GDM1 (cell line): ENCODE data around the gene GPR78.

Experiments
- DNase-seq: peaks from one replicate; lab custom pipeline; 2025; lab: John Stamatoyannopoulos, UW

Gene GPR78, protein sequence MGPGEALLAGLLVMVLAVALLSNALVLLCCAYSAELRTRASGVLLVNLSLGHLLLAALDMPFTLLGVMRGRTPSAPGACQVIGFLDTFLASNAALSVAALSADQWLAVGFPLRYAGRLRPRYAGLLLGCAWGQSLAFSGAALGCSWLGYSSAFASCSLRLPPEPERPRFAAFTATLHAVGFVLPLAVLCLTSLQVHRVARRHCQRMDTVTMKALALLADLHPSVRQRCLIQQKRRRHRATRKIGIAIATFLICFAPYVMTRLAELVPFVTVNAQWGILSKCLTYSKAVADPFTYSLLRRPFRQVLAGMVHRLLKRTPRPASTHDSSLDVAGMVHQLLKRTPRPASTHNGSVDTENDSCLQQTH

DNA sequence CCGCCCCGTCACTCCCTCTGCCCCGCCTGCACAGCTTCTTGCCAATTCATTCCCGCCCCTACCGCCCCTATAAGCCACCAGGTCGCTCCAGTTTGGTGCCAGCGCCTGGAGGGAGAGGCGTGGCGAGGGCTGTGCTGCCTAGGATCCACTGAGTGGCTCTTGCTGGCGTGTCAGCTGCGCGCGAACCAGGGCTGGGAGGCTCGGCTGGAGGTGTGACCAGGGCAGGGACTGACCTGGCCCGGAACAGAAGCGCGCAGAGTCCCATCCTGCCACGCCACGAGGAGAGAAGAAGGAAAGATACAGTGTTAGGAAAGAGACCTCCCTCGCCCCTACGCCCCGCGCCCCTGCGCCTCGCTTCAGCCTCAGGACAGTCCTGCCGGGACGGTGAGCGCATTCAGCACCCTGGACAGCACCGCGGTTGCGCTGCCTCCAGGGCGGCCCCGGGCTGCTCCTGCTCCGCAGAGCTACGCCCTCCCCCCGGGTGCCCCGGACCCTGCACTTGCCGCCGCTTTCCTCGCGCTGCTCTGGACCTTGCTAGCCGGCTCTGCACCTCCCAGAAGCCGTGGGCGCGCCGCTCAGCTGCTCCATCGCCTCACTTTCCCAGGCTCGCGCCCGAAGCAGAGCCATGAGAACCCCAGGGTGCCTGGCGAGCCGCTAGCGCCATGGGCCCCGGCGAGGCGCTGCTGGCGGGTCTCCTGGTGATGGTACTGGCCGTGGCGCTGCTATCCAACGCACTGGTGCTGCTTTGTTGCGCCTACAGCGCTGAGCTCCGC is at the start of gene GPR78:
Gene GPR78 (plus strand): TSS at position 72 of the 773 bp plus-strand sequence. CDS start 591 bp downstream, at position 663.
- no peak for DNase-seq

DNA sequence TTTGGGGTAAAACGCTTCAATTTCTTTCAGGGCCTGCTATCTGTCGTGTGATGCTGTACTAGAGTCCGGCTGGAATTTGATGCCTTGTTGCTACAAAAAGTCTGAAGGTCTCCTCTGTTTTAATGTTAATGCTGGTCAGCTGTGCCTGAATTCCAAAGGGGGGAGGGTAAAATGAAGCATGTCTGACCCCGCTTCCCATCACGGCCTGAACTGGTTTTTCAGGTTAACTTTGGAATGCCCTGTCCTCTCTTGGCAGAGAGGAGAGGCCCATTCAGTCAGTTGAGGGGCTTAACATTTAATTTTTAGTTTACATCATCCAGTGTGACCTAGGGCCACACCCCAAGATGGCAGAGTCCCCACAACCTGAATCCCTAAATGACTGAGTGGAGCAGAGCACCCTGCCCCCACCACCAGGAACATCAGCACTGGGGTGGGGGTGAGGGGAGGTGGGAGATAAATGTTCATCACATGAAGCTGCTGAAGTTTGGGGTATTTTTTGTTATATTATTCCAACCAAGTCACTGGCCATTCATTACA is 47.9 kb upstream of the GPR78 start:
- no peak for DNase-seq

GRCh38 chr4:8533274-8533865 is 46.8 kb upstream of the GPR78 start:
- DNase-seq = no peak

DNA sequence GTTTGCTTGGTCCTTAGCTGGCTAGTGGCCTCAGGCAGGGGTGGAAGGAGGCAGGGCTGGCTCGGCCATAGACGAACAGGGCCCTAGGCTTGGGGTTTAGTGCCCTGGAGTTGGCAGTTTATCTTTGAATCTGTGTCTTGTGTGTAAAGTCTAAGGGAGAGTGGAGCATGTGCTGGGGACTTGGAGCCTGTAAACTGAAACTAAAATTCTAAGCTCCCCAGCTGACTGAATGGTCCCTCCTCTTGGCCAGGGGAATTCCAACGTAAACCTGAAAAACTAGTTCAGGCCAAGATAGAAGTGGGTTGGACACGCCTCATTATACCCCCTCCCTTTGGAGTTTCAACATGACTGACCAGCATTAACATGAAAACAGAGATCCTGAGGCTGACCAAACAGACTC is 46.1 kb upstream of the GPR78 start:
- DNase-seq = no peak

- no peak for DNase-seq
Observed at GRCh38 chr4:8534611-8535010, 45.6 kb upstream of the GPR78 start.

GRCh38 chr4:8536467-8536866 is 43.7 kb upstream of the GPR78 start:
- no peak for DNase-seq

- DNase-seq = no peak
Observed at GRCh38 chr4:8537041-8537461, 43.1 kb upstream of the GPR78 start.

DNA sequence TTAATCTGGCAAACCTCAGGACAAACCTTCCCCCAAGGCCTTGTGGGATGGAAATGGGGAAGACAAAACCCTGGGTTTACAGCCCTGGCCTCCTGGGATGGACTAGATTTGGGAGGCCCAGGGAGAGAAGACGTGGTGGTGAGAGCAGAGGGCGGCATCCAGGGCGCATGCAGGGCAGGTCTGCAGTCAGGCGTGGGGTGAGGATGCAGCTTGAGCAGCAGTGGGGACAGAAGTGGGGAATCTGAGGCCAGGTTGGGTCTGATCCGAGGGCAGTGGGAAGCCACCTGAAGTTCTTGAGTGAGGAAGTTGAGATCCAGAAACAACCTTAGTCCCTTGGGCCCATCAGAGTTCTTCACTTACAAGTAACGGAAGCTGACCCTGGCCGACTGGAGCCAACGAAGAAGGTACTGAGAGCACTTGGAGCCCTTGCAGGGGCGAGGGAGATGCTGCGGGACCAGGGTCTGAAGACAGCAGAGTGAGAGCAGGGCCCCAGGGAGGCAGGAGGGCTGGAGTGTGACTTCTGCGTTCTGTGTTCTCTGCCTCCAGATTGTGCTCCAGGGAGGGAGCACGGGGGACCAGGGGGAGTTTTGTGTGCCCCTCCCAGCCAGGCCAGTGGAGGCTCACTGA is 42.0 kb upstream of the GPR78 start:
- no peak for DNase-seq

GRCh38 chr4:8538703-8539567 is 41.3 kb upstream of the GPR78 start:
- DNase-seq = no peak

- DNase-seq = no peak
Observed at GRCh38 chr4:8539661-8540060, 40.5 kb upstream of the GPR78 start.

- no peak for DNase-seq
Observed at GRCh38 chr4:8540072-8540471, 40.1 kb upstream of the GPR78 start.

DNA sequence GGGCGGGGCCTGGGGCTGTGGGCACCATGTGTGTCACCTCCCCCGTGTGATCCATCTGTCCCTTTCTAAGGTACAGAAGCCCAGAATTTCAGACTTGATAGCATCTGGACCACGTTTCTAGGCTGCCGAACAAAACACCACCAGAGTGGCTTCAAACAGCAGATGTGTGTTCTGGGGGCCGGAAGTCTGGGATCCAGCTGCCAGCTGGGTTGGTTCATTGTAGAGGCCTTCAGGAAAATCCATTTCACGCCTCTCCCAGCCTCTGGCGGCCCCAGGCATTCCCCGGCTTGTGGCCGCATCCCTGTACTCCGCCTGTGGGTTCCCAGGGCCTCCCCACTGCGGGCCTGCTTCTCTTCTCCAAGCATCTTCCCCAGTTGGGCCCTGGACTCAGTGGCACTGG is 39.6 kb upstream of the GPR78 start:
- DNase-seq = no peak

DNA sequence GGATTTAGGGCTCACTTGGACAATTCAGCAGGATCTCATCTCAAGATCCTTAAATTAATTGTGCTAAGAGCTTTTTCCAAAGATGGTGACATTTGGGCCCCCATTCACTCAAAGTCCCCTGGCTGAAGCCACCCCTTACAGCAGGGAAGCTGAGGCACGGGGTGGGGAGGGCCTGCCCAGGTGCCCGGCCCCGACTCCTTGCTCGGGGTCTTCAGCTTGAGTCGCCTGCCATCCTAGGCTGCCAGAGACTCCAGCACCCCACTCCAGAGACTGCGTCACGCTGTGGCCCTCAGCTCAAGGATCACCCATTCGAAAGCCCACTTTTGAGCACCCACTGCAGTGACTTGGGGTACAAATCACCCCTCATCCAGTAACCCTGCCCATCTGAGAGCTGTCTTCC is 39.2 kb upstream of the GPR78 start:
- DNase-seq = no peak

DNA sequence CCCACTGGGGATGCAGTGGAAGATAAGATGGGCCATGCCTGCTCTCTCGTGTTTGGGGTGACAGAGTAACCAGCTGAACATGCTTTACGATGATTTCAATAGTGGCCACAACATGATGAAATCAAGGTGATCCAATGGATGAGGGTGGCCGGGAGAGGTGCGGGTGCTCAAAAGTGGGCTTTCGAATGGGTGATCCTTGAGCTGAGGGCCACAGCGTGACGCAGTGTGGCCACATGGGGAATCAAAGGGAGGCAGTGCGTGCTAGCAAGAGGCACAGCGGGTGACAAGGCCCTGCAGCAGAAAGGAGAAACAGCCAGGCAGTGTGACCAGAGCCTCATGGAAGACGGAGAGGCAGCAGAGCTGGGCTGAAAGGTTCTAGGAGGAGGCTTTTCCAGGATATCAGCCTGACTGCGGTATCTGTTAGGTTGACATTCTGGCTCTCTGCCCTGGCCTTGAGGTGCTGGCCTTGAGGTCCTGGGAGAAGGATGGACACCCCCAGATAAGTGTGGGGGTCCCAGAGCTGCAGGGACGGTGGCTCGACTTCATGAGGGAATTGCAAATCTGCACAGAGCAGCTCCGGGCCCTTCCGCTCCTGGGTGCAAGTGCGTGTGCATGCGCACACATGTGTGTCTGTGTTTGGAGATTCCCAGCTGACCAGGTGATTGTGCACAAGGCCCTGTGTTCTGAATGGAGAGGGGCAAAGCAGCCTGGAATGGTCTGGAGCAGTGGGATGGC is 38.0 kb upstream of the GPR78 start:
- no peak for DNase-seq

- no peak for DNase-seq
Observed at GRCh38 chr4:8542776-8543525, 37.2 kb upstream of the GPR78 start.

DNA sequence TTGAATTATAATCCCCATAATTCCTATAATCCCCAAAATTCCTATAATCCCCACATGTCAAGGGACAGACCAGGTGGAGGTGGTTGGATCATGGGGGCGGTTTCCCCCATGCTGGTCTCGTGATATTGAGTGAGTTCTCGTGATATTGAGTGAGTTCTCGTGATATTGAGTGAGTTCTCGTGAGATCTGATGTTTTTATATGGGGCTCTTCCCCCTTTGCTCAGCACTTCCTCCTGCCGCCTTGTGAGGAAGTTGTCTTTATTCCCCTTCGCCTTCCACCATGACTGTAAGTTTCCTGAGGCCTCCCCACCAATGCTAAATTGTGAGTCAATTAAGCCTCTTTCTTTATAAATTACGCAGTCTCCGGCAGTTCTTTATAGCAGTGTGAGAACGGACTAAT is 36.6 kb upstream of the GPR78 start:
- no peak for DNase-seq

DNA sequence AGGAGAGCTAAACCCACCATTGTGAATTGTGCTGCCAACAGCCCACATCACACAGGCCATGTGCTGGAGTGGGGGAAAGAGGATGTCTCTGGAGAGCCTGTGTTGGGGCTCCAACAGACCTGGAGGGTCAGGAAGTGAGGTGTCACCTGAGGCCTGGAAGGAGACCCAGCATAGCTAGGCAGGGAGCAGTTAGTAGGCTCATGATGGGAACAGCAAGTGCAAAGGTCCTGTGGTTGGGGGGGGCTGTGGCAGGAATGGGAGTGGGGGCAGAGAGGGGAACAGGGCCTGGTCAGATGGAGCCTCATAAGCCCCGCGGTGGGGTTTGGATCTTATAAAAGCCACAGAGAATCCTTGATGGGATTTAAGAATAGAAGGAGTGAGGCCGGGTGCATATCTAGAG is 35.9 kb upstream of the GPR78 start:
- no peak for DNase-seq

DNA sequence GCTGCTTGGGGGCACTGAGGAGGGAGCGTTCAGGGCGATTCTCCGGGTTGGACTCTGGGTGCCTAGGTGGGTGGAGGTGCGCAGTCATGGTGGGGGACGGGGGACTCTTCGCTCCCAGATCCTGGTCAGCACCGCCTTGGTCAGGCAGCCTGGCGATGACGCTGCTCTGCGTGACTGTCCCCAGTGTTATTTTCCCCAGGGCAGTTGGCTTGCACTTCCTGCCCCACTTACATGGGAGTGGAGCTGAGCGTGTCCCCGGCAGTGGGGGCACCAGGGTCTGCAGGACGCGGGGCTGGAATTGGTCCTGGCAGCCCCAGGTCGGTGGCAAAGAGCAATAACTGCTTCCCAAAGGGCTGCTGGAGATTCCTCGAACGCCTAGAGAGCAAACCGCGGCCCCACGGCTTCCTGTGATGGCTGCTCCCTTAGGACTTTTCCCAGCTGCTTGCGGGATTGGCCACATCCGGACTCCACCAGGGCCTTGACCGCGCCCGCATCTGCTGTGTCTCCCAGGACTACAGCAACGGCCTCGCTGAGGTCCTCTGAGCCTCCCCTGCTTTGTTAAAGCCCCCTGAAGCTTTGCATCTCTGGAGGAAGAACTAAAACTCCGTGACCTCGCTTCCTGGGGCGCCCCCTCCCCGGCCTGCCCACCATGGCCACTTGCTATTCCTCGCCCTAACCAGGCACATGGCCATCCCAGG is 35.3 kb upstream of the GPR78 start:
- no peak for DNase-seq

DNA sequence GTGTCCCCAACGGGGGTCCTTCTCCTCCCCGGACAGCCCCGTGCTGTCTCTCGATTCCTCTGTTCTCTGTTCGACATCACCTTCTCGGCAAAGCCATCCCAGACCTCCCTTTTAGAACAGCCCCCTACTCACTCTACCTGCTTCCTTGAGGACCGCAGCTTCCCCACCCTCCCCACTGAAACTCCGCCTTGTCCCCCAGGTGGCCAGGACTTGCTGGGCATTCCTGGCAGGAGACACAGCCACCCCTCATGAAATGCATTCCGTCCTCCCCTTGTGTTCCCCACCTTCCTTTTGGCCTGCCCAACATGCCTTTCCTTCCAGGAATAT is 34.8 kb upstream of the GPR78 start:
- no peak for DNase-seq

DNA sequence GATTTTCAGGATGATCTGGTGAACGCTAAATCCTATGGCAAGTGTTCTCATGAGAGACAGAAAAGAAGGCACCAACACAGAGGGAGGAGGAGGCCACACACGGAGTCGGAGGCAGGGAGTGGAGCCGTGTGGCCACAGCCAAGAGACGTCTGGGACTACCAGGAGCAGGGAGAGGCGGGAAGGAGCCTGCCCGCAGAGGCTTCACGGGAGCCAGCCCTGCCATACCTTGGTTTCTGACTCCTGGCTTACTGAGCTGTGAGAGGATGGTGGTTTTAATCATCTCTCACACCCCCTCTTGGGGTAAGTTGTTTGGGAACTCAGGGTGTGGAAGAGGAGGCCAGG is 33.5 kb upstream of the GPR78 start:
- DNase-seq = no peak
